Measurements from ENCODE around the gene MRPS2. TPM values are rescaled to one million over a fixed set of nuclear protein-coding genes. Genes with fewer than 3 reads are reported as not detected.

Gene MRPS2
- total and polyA plus RNA-seq, 2 donors (not counting 3 experiments of a cell fraction or from before 2014, with no cell fraction given) = 50.8 to 231 TPM

DNA sequence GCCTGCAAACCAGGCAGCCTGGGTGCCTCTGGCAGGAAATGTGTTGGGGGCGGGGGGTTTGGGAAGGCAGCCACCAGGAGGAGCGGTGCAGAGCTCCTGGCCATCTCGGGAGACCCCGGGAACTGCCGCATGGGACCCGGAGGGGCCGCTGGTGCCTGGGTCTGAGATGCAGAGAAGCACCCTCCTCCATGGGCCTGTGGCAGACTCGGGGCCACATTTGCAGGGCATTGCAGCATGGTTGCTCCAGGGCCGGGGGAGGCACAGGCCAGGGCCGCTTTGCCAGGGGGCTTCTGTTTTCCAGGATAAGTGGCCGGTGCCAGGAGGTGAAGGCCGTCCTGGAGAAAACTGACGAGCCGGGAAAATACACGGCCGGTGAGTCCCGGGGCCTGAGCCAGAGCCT lies 22.4 kb downstream of the MRPS2 start:
- Histone ChIP-seq H3K9ac (replicated peaks; ENCODE audit: extremely low read depth, insufficient read depth, low read length) (no peak overlapping the region), H2AFZ (ENCODE audit: low read depth, low read length) (no peak overlapping the region), H3K27me3 (ENCODE audit: control insufficient read depth in 2 of 2, insufficient read depth in 2 of 2, low read length in 2 of 2) (no peaks in the 10 kb centered on the region), H3K79me2 (ENCODE audit: control insufficient read depth, insufficient read depth, low read length) (no peaks in the 10 kb centered on the region), H4K20me1 (replicated peaks; ENCODE audit: control insufficient read depth, extremely low read depth, insufficient read depth, low read length) (no peaks in the 10 kb centered on the region), H3K9me1 (replicated peaks; ENCODE audit: control insufficient read depth, extremely low read depth, insufficient read depth, low read length) (no peaks in the 10 kb centered on the region), H3K4me2 (ENCODE audit: insufficient read depth, low read length) (no peak overlapping the region), H3K4me1 (ENCODE audit: control insufficient read depth, extremely low read depth, insufficient read depth, low read length) (no peaks in the 10 kb centered on the region), H3K4me3 (replicated peaks in 1 of 3; ENCODE audit: insufficient read depth in 1 of 3, low read depth in 1 of 3, low read length in 3 of 3) (no peak overlapping the region), H3K9me3 (replicated peaks; ENCODE audit: control insufficient read depth, insufficient read depth, low read length) (no peaks in the 10 kb centered on the region), H3K36me3 (ENCODE audit: control insufficient read depth in 2 of 2, extremely low read depth in 1 of 2, insufficient read depth in 2 of 2, low read length in 2 of 2) (no peaks in the 10 kb centered on the region), H3K27ac (ENCODE audit: insufficient read depth, low read depth, low read length) (no peak overlapping the region)
- intact Hi-C loops (cut with micrococcal nuclease) (no loop called here), dilution Hi-C loops (cut with MboI; ENCODE audit: extremely low pct_ligation_motif_present, low sequenced_read_pairs) (no loop called here)
- CTCF ChIA-PET = interaction anchor here (0.9 kb wide), 1 partner anchor 18 kb away, joined by 3 read pairs; no protein-coding TSS in a partner anchor
- POLR2A ChIA-PET = no interaction called here
- FAIRE-seq = no peak
- no peak for DNase-seq (ENCODE audit: low read depth, low spot score)
- BruUV-seq (replicated peaks) = no TSS peak
- TF ChIP-seq FOS (IDR thresholded peaks at IDR 0.05; ENCODE audit: borderline replicate concordance, insufficient read depth, low read length) (no peak), JUN (IDR thresholded peaks at IDR 0.05; ENCODE audit: borderline replicate concordance, insufficient read depth, insufficient read length, low read depth) (no peak), GATA2 (IDR thresholded peaks at IDR 0.05; ENCODE audit: insufficient read depth, insufficient read length, low read depth, low read length) (no peak), EZH2 (IDR thresholded peaks at IDR 0.05; ENCODE audit: borderline replicate concordance, low read depth, low read length, severe bottlenecking) (no peak), POLR2AphosphoS5 (IDR thresholded peaks at IDR 0.05; ENCODE audit: insufficient read depth, low read depth, low read length) (no peak), POLR2A (IDR thresholded peaks at IDR 0.05; ENCODE audit: low read depth, low read length) (no peak), MYC (IDR thresholded peaks at IDR 0.05; ENCODE audit: low read depth, low read length) (no peak)
- TF ChIP-seq, protein P1, sequence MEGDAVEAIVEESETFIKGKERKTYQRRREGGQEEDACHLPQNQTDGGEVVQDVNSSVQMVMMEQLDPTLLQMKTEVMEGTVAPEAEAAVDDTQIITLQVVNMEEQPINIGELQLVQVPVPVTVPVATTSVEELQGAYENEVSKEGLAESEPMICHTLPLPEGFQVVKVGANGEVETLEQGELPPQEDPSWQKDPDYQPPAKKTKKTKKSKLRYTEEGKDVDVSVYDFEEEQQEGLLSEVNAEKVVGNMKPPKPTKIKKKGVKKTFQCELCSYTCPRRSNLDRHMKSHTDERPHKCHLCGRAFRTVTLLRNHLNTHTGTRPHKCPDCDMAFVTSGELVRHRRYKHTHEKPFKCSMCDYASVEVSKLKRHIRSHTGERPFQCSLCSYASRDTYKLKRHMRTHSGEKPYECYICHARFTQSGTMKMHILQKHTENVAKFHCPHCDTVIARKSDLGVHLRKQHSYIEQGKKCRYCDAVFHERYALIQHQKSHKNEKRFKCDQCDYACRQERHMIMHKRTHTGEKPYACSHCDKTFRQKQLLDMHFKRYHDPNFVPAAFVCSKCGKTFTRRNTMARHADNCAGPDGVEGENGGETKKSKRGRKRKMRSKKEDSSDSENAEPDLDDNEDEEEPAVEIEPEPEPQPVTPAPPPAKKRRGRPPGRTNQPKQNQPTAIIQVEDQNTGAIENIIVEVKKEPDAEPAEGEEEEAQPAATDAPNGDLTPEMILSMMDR (IDR thresholded peaks at IDR 0.05; ENCODE audit: extremely low read depth in 1 of 2, insufficient read depth in 1 of 2, low read depth in 1 of 2, low read length in 2 of 2) = no peak
- TF ChIP-seq, protein P2, sequence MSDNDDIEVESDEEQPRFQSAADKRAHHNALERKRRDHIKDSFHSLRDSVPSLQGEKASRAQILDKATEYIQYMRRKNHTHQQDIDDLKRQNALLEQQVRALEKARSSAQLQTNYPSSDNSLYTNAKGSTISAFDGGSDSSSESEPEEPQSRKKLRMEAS (IDR thresholded peaks at IDR 0.05; ENCODE audit: insufficient read depth, insufficient read length) = no peak

All from endothelial cell of umbilical vein (primary cell).